Stimulated activated CD8-positive, alpha-beta memory T cell treated with anti-CD3 and anti-CD28 coated beads, Interleukin-15, amount 100 ng/mL, for 4 hours (primary cell): ENCODE data around the gene LBH.

ENCODE experiments used
- DNase-seq, 2 donors: peaks; one replicate each; pipeline ENCODE4 v3.0.0-alpha.2; 2020; ENCODE audit warnings: low read depth in 2 of 2

Gene LBH

GRCh38 chr2:30217644-30218337, 13.5 kb upstream of the LBH start:
- DNase-seq: no peak

GRCh38 chr2:30218338-30218713, 13.0 kb upstream of the LBH start:
- DNase-seq: no peak

GRCh38 chr2:30218814-30219213, 12.5 kb upstream of the LBH start:
- DNase-seq: no peak

- DNase-seq: no peak
Observed at GRCh38 chr2:30219886-30220875, 11.2 kb upstream of the LBH start.

GRCh38 chr2:30221531-30221930, 9.8 kb upstream of the LBH start:
- DNase-seq: no peak

GRCh38 chr2:30222031-30222430, 9.3 kb upstream of the LBH start:
- DNase-seq: no peak

- DNase-seq: no peak
Observed at GRCh38 chr2:30222636-30223360, 8.5 kb upstream of the LBH start.

- no peak for DNase-seq
Observed at GRCh38 chr2:30223413-30223874, 7.9 kb upstream of the LBH start.

- DNase-seq: no peak
Observed at GRCh38 chr2:30224151-30224550, 7.2 kb upstream of the LBH start.

- no peak for DNase-seq
Observed at GRCh38 chr2:30225131-30225762, 6.1 kb upstream of the LBH start.

GRCh38 chr2:30226144-30227032, 4.9 kb upstream of the LBH start:
- DNase-seq: no peak

- no peak for DNase-seq
Observed at GRCh38 chr2:30229596-30229995, 1.7 kb upstream of the LBH start.

- DNase-seq: no peak
Observed at GRCh38 chr2:30230497-30231211, 680 bp upstream of the LBH start.

- peak; percentile 50 to 57 for DNase-seq
Observed at GRCh38 chr2:30231996-30232800, 864 bp downstream of the LBH start.

- no peak for DNase-seq
Observed at GRCh38 chr2:30232801-30233130, 1.4 kb downstream of the LBH start.

- DNase-seq: no peak
Observed at GRCh38 chr2:30233271-30234009, 2.1 kb downstream of the LBH start.

GRCh38 chr2:30234180-30234971, 3.0 kb downstream of the LBH start:
- DNase-seq: no peak
